SK-N-MC (cell line): ENCODE measurements around the gene ZNF789.

Source experiments
- DNase-seq: peaks from one replicate; pipeline ENCODE4 v3.0.0-alpha.2; 2011; ENCODE audit warnings: low read depth, low spot score
- H3K27ac ChIP-seq: fragments of 200-600 bp; sonication (generic); 2 replicates; pipeline ENCODE4 v1.5.1; 2016; ENCODE audit warnings: mixed run types
- H3K36me3 ChIP-seq: fragments of 200-600 bp; sonication (generic); 2 replicates; pipeline ENCODE4 v1.6.1; 2017; ENCODE audit warnings: antibody characterized with exemption, low read length, mixed read lengths; ENCODE audit not compliant: insufficient read depth
- H3K4me3 ChIP-seq: fragments of 200-600 bp; sonication (generic); 2 replicates; pipeline ENCODE4 v1.5.1; 2016
- H3K9ac ChIP-seq: fragments of 200-600 bp; sonication (generic); 2 replicates; pipeline ENCODE4 v1.8.0; 2017; ENCODE audit warnings: mixed run types, mixed read lengths; ENCODE audit not compliant: insufficient read length
- H3K9me3 ChIP-seq: fragments of 200-600 bp; sonication (generic); 2 replicates; pipeline ENCODE4 v1.6.1; 2017; ENCODE audit warnings: low read depth, mild to moderate bottlenecking, antibody characterized with exemption, low read length, moderate library complexity, mixed read lengths
- EZH2 ChIP-seq: fragments of 200-600 bp; sonication (generic); IDR thresholded peaks from one replicate; pipeline ENCODE4 v1.6.1; 2017; ENCODE audit warnings: antibody characterized with exemption
- FOXP2 ChIP-seq: optimal IDR thresholded peaks from 2 replicates; pipeline ENCODE3; 2011; ENCODE audit warnings: mild to moderate bottlenecking, moderate library complexity; ENCODE audit not compliant: insufficient read depth; ENCODE audit errors: extremely low read length, control extremely low read depth
- POLR2AphosphoS5 ChIP-seq: IDR thresholded peaks from 2 replicates; pipeline ENCODE4 v1.6.1; 2012; ENCODE audit warnings: mild to moderate bottlenecking, low read depth, low read length, borderline replicate concordance

The ZNF789 gene

DNA sequence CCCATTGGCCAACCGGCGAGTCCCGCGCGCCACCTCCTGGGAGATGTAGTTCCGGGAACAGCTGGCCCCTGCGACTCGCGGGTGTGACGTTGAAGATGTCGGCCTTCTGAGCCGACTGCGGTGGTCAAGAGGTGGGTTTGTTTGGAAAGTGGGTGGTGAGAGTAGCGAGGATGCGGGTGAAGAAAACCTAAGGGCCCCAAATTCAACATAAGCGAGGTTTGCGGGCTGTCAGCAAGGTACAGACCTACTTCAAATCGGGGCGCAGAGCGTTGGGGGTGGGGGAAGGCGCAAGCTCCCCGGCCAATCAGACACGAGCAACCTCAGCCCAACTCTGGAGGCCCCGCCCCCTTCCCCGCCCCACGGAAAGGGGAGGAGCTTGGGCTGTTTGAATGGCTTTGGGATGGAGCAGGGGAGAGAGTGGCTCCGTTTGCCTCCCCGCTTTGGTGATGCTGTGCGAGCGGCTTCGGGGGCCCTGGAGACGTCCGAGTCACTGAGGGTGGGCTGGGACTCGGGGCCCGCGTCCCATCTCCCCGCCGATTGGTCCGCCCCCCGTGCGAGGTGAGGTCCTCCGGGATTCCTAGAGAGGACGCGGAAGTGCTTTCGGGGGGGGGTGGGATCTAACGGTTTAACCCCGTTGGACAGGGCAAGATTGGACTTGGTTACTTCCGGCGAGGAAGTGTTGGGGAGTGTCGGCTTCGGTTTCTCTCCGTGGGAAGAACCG lies 32.1 kb downstream of the ZNF789 start, which contains the start of gene ZKSCAN5:
TSS of gene ZKSCAN5 (plus strand) at position 60 of the 721 bp plus-strand sequence. CDS start 1,383 bp downstream, outside the sequence.
- H3K4me3 ChIP-seq = peak within 1 kb of the TSS; percentile 83
- H3K27ac ChIP-seq = peak within 1 kb of the TSS; percentile 82
- H3K9me3 ChIP-seq = no peaks in the 10 kb centered on the region
- TF ChIP-seq POLR2AphosphoS5 = peak; percentile 65; the same call in 1 of the 2 replicates
- TF ChIP-seq EZH2 = no peak
- peak within 1 kb of the TSS; percentile 81 for H3K9ac ChIP-seq
- DNase-seq = peak; percentile 91
- no peaks in the 10 kb centered on the region for H3K36me3 ChIP-seq

GRCh38 chr7:99505324-99505662 lies 32.6 kb downstream of the ZNF789 start:
- Histone ChIP-seq H3K36me3 (no peaks in the 10 kb centered on the region), H3K4me3 (peak overlapping the region; percentile 83), H3K9ac (peak overlapping the region; percentile 81), H3K9me3 (no peaks in the 10 kb centered on the region), H3K27ac (peak overlapping the region; percentile 82; the same call in 1 of the 2 replicates)
- no peak for TF ChIP-seq EZH2
- no peak for TF ChIP-seq FOXP2
- TF ChIP-seq POLR2AphosphoS5 = no peak
- no peak for DNase-seq

- Histone ChIP-seq H3K36me3 (peaks cover 36% of the 10 kb centered on the region), H3K9ac (no peak overlapping the region), H3K27ac (no peak overlapping the region), H3K9me3 (no peaks in the 10 kb centered on the region), H3K4me3 (no peak overlapping the region)
- TF ChIP-seq POLR2AphosphoS5 = no peak
- no peak for TF ChIP-seq EZH2
- TF ChIP-seq FOXP2 = no peak
- DNase-seq = no peak
Observed at GRCh38 chr7:99514050-99514449, 41.4 kb downstream of the ZNF789 start.

DNA sequence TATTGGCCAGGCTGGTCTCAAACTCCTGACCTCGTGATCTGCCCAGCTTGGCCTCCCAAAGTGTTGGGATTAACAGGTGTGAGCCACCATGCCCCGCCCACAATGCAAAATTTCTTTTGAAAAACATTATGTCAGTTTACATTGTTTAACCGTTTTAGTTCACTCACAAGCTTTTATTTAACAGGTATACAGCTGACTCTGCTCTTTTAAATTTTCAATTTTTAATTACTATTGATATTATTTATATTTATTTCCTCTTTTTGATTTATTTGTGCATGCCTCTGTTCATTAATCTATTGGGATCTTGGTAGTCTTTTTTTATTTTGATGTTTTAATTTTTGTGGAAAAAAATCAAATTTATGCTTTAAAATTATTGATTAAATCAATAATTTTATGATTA lies 48.7 kb downstream of the ZNF789 start:
- Histone ChIP-seq H3K9ac (no peak overlapping the region), H3K4me3 (no peak overlapping the region), H3K9me3 (no peaks in the 10 kb centered on the region), H3K27ac (no peak overlapping the region), H3K36me3 (peaks cover 16% of the 10 kb centered on the region; the same call in 1 of the 2 replicates)
- TF ChIP-seq EZH2 (no peak), FOXP2 (no peak), POLR2AphosphoS5 (no peak)
- no peak for DNase-seq

DNA sequence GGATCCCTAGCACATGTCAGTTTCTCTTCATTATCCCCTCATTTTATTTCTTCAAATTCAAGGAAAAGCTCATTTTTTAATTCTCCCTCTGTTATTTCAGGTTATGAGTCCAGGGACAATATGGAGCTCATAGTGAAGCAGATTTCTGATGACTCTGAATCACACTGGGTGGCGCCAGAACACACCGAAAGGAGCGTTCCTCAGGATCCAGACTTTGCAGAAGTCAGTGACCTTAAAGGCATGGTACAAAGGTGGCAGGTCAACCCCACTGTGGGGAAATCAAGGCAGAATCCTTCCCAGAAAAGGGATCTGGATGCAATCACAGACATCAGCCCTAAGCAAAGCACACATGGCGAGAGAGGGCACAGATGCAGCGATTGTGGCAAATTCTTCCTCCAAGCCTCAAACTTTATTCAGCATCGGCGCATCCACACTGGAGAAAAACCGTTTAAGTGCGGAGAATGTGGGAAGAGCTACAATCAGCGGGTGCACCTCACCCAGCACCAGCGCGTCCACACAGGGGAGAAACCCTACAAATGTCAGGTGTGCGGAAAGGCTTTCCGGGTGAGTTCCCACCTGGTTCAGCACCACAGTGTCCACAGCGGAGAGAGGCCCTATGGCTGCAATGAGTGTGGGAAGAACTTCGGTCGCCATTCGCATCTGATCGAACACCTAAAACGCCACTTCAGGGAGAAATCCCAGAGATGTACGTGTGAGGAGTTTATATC lies 53.2 kb downstream of the ZNF789 start:
- no peak overlapping the region for H3K4me3 ChIP-seq
- peaks cover under 1% of the 10 kb centered on the region; the same call in 1 of the 2 replicates for H3K9me3 ChIP-seq
- H3K27ac ChIP-seq = no peak overlapping the region
- no peak overlapping the region for H3K9ac ChIP-seq
- DNase-seq = no peak
- TF ChIP-seq EZH2 (no peak), FOXP2 (no peak), POLR2AphosphoS5 (no peak)
- H3K36me3 ChIP-seq = peaks cover 48% of the 10 kb centered on the region

DNA sequence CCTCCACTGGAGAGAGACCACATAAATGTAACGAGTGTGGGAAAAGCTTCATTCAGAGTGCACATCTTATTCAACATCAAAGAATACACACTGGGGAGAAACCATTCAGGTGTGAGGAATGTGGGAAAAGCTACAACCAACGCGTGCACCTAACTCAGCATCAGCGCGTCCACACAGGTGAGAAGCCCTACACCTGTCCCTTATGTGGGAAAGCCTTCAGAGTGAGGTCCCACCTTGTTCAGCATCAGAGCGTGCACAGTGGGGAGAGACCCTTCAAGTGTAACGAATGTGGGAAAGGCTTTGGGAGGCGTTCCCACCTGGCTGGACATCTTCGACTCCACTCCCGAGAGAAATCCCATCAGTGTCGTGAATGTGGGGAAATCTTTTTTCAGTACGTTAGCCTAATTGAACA lies 58.7 kb downstream of the ZNF789 start:
- Histone ChIP-seq H3K9me3 (peaks cover 23% of the 10 kb centered on the region), H3K36me3 (peaks cover 61% of the 10 kb centered on the region), H3K4me3 (no peak overlapping the region), H3K9ac (no peak overlapping the region), H3K27ac (no peak overlapping the region)
- TF ChIP-seq EZH2 (no peak), POLR2AphosphoS5 (no peak), FOXP2 (no peak)
- DNase-seq = no peak

DNA sequence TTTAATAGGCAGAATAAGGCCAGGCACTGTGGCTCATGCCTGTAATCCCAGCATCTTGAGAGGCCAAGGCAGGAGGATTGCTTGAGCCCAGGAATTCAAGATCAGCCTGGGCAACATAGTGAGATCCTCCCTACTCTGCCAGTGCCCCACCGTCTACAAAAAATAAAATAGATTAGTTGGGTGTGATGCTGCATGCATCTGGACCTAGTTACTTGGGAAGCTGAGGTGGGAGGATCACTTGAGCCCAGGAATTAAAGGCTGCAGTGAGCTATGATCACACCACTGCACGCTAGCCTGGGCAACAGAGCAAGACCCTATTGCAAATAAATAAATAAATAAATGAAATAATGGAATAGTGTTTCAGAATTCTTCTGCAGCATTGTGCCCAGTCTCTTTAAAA lies 63.0 kb downstream of the ZNF789 start:
- no peak overlapping the region for H3K4me3 ChIP-seq
- no peak overlapping the region for H3K27ac ChIP-seq
- no peak overlapping the region for H3K9ac ChIP-seq
- peaks cover 23% of the 10 kb centered on the region for H3K9me3 ChIP-seq
- DNase-seq = no peak
- TF ChIP-seq POLR2AphosphoS5 (no peak), EZH2 (no peak), FOXP2 (no peak)
- peaks cover 24% of the 10 kb centered on the region for H3K36me3 ChIP-seq
